ENCODE data around the gene YLPM1. TPM values are rescaled to one million over a fixed set of nuclear protein-coding genes. Genes with fewer than 3 reads are reported as not detected.

YLPM1 gene
- total RNA-seq, 1 donor from 2014 or later = 33.5 TPM

DNA sequence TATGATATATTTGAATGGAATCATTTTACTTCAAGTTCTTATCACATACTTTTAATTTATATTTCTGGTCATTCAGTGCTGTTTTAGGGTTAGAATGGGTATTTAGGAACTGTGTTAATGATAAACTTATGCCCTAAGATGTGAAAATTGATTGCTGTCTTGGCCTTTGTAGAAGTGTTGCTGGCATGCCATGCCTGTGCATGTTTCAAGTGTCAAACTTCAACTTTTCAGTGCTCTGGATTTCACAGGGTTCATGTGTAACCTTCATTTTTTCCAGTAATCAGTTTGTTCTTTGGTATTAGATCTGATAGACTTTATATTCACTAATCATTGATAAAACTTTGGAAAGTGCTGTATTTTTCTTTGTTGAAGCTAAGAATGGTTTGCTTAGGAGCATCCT lies 36.6 kb downstream of the YLPM1 start:
- DNase-seq (ENCODE audit: low read depth) = no peak
- H3K4me3 ChIP-seq (ENCODE audit: low read depth, low read length) = no peak overlapping the region
- H3K36me3 ChIP-seq (ENCODE audit: control insufficient read depth, insufficient read depth, low read length) = peaks cover 2% of the 10 kb centered on the region
- H3K27me3 ChIP-seq (ENCODE audit: control insufficient read depth, insufficient read depth, low read length) = no peaks in the 10 kb centered on the region
- no peak for TF ChIP-seq CTCF (IDR thresholded peaks at IDR 0.05; ENCODE audit: insufficient read depth, low read length, poor library complexity, severe bottlenecking)

- TF ChIP-seq CTCF (IDR thresholded peaks at IDR 0.05; ENCODE audit: insufficient read depth, low read length, poor library complexity, severe bottlenecking) = no peak
- no peak for DNase-seq (ENCODE audit: low read depth)
- H3K36me3 ChIP-seq (ENCODE audit: control insufficient read depth, insufficient read depth, low read length) = peaks cover 2% of the 10 kb centered on the region
- H3K4me3 ChIP-seq (ENCODE audit: low read depth, low read length) = no peak overlapping the region
- H3K27me3 ChIP-seq (ENCODE audit: control insufficient read depth, insufficient read depth, low read length) = no peaks in the 10 kb centered on the region
Measured at GRCh38 chr14:74800780-74801179, 37.7 kb downstream of the YLPM1 start.

DNA sequence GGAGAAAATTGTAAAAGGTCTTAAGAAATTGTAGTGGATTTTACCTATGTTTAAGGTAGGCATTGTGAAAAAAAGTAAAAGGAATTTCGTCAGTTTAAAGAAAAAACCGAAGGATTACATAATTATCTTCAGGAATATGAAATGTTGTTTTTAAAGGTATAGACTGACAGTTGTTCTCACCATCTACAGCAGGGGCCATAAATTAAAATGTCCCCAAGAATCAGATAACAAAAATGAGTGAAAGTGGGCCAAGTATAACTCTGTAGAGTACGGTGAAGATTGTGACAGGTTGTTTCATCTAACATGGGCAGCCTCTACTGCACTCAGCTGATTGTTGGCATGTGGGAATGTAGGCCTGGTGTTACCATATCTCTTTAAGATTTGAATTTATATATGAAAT lies 38.3 kb downstream of the YLPM1 start:
- TF ChIP-seq CTCF (IDR thresholded peaks at IDR 0.05; ENCODE audit: insufficient read depth, low read length, poor library complexity, severe bottlenecking) = no peak
- Histone ChIP-seq H3K36me3 (ENCODE audit: control insufficient read depth, insufficient read depth, low read length) (peaks cover 2% of the 10 kb centered on the region), H3K4me3 (ENCODE audit: low read depth, low read length) (no peak overlapping the region), H3K27me3 (ENCODE audit: control insufficient read depth, insufficient read depth, low read length) (no peaks in the 10 kb centered on the region)
- DNase-seq (ENCODE audit: low read depth) = no peak

- H3K27me3 ChIP-seq (ENCODE audit: control insufficient read depth, insufficient read depth, low read length) = no peaks in the 10 kb centered on the region
- peak; percentile 57 for TF ChIP-seq CTCF (IDR thresholded peaks at IDR 0.05; ENCODE audit: insufficient read depth, low read length, poor library complexity, severe bottlenecking)
- H3K4me3 ChIP-seq (ENCODE audit: low read depth, low read length) = no peak overlapping the region
- no peak for DNase-seq (ENCODE audit: low read depth)
- no peaks in the 10 kb centered on the region for H3K36me3 ChIP-seq (ENCODE audit: control insufficient read depth, insufficient read depth, low read length)
Measured at GRCh38 chr14:74804219-74804825, 41.2 kb downstream of the YLPM1 start.

GRCh38 chr14:74807853-74808545 lies 44.9 kb downstream of the YLPM1 start:
- TF ChIP-seq CTCF (IDR thresholded peaks at IDR 0.05; ENCODE audit: insufficient read depth, low read length, poor library complexity, severe bottlenecking) = no peak
- Histone ChIP-seq H3K27me3 (ENCODE audit: control insufficient read depth, insufficient read depth, low read length) (no peaks in the 10 kb centered on the region), H3K4me3 (ENCODE audit: low read depth, low read length) (no peak overlapping the region), H3K36me3 (ENCODE audit: control insufficient read depth, insufficient read depth, low read length) (peaks cover 1% of the 10 kb centered on the region)
- DNase-seq (ENCODE audit: low read depth) = no peak

GRCh38 chr14:74816124-74816523 lies 53.0 kb downstream of the YLPM1 start:
- no peak for TF ChIP-seq CTCF (IDR thresholded peaks at IDR 0.05; ENCODE audit: insufficient read depth, low read length, poor library complexity, severe bottlenecking)
- Histone ChIP-seq H3K27me3 (ENCODE audit: control insufficient read depth, insufficient read depth, low read length) (no peaks in the 10 kb centered on the region), H3K4me3 (ENCODE audit: low read depth, low read length) (no peak overlapping the region), H3K36me3 (ENCODE audit: control insufficient read depth, insufficient read depth, low read length) (peaks cover 2% of the 10 kb centered on the region)
- DNase-seq (ENCODE audit: low read depth) = no peak
